A673 (cell line): ENCODE results near the gene DISP3.

Experiments
- EZH2 ChIP-seq: fragments of 200-600 bp; sonication (generic); IDR thresholded peaks from 2 replicates; pipeline ENCODE4 v1.6.1; 2017; ENCODE audit warnings: borderline replicate concordance, low read depth, mild to moderate bottlenecking, mixed read lengths, antibody characterized with exemption, low read length; ENCODE audit not compliant: poor library complexity, severe bottlenecking
- TF ChIP-seq, protein P1 (sequence below): fragments of 300-800, 200-600 bp; sonication (generic); conservative IDR thresholded peaks from 2 replicates; pipeline ENCODE4 v1.5.1; 2017; ENCODE audit warnings: low read depth, mild to moderate bottlenecking, antibody characterized with exemption, low read length, moderate library complexity, mixed read lengths

DNA sequence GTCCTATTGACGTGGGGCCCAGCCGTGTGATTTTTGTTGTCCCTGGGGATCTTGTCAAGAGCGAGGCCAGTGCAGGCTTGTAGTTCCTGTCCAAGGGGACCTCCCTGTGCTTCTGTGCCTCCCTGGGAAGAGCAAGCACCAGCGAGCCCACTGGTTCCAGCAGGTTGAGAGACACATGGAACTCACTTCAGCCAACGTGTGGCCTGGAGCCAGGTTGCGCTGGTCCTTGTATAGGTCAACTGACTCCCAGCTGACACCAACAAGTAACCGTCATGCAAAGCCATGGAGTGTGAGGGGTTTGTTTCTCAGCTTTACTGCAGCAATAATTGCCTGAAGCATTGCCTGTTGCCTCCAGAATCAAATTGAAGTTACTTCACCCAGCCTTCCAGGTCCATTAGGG lies 63.0 kb downstream of the DISP3 start:
- no peak for TF ChIP-seq EZH2
- TF ChIP-seq, protein P1, sequence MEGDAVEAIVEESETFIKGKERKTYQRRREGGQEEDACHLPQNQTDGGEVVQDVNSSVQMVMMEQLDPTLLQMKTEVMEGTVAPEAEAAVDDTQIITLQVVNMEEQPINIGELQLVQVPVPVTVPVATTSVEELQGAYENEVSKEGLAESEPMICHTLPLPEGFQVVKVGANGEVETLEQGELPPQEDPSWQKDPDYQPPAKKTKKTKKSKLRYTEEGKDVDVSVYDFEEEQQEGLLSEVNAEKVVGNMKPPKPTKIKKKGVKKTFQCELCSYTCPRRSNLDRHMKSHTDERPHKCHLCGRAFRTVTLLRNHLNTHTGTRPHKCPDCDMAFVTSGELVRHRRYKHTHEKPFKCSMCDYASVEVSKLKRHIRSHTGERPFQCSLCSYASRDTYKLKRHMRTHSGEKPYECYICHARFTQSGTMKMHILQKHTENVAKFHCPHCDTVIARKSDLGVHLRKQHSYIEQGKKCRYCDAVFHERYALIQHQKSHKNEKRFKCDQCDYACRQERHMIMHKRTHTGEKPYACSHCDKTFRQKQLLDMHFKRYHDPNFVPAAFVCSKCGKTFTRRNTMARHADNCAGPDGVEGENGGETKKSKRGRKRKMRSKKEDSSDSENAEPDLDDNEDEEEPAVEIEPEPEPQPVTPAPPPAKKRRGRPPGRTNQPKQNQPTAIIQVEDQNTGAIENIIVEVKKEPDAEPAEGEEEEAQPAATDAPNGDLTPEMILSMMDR, result no peak
